Measurements from ENCODE around the gene IKZF3. TPM values are rescaled to one million over a fixed set of nuclear protein-coding genes. Genes with fewer than 3 reads are reported as not detected.
A peak's percentile ranks its signal among the peaks of the same experiment; 100 is the strongest.
"Not testable (repeated sequence)": the region's sequence is repeated elsewhere in the genome, so short reads cannot be mapped to it uniquely, and the experiment has no call there.

Gene IKZF3
- total RNA-seq, 6 experiments from 2014 or later: 0.22 to 1.9 (median 0.92) TPM

- no peak overlapping the region for H3K4me3 ChIP-seq
- no peaks in the 10 kb centered on the region for H3K27me3 ChIP-seq
- no peaks in the 10 kb centered on the region for H3K4me1 ChIP-seq
- H3K36me3 ChIP-seq: peaks cover 0 to 9% (median 2%) of the 10 kb centered on the region in 4 donors
- ATAC-seq: no peak
- intact Hi-C loops (cut with DNase I): no loop called here
- no peak for TF ChIP-seq POLR2A (IDR thresholded peaks at IDR 0.05)
- TF ChIP-seq, protein P1, sequence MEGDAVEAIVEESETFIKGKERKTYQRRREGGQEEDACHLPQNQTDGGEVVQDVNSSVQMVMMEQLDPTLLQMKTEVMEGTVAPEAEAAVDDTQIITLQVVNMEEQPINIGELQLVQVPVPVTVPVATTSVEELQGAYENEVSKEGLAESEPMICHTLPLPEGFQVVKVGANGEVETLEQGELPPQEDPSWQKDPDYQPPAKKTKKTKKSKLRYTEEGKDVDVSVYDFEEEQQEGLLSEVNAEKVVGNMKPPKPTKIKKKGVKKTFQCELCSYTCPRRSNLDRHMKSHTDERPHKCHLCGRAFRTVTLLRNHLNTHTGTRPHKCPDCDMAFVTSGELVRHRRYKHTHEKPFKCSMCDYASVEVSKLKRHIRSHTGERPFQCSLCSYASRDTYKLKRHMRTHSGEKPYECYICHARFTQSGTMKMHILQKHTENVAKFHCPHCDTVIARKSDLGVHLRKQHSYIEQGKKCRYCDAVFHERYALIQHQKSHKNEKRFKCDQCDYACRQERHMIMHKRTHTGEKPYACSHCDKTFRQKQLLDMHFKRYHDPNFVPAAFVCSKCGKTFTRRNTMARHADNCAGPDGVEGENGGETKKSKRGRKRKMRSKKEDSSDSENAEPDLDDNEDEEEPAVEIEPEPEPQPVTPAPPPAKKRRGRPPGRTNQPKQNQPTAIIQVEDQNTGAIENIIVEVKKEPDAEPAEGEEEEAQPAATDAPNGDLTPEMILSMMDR (IDR thresholded peaks at IDR 0.05): no peak
- no peaks in the 10 kb centered on the region for H3K9me3 ChIP-seq
- DNase-seq: no peak
- no peak overlapping the region for H3K27ac ChIP-seq
Observed at GRCh38 chr17:39899215-39899614, 35.1 kb upstream of the IKZF3 start.

- DNase-seq (no peak), ATAC-seq (no peak)
- intact Hi-C loops (cut with DNase I): no loop called here
- no peaks in the 10 kb centered on the region for H3K36me3 ChIP-seq
- no peaks in the 10 kb centered on the region for H3K9me3 ChIP-seq
- no peaks in the 10 kb centered on the region for H3K4me1 ChIP-seq
- 91% methylated on average over 4 of the region's 4 CpGs for WGBS (ENCODE audit: insufficient coverage, low coverage, low lambda C conversion rate, missing lambda C conversion rate)
- no peak overlapping the region for H3K4me3 ChIP-seq
- no peaks in the 10 kb centered on the region for H3K27me3 ChIP-seq
- TF ChIP-seq, protein P1 (IDR thresholded peaks at IDR 0.05): no peak
- no peak overlapping the region for H3K27ac ChIP-seq
Observed at GRCh38 chr17:39898088-39898487, 34.0 kb upstream of the IKZF3 start.

GRCh38 chr17:39894681-39895376, 30.7 kb upstream of the IKZF3 start:
- intact Hi-C loops (cut with DNase I): no loop called here
- ATAC-seq: no peak
- WGBS (ENCODE audit: insufficient coverage, low coverage, low lambda C conversion rate, missing lambda C conversion rate): 25% methylated on average over 3 of the region's 3 CpGs

DNA sequence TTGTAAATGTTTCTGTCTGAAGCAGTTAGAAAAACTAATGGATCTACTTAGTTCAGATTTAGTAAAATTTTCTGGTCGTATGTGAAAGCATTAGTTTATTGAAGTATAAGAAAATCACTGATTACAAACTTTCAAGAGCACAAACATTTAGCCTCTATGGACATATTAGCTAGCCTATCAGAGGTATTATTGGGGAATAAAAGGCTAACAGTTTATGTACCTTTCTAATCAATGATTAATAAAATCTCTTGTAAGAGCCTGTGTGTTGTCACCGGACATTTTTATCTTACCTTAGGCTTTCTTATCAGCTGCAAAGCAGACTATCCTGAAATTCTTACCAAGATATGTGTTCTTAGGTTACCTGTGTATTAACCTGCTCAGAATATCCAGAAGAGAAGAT, 25.1 kb upstream of the IKZF3 start:
- TF ChIP-seq, protein P1 (IDR thresholded peaks at IDR 0.05): no peak
- TF ChIP-seq POLR2A (IDR thresholded peaks at IDR 0.05): no peak
- DNase-seq (no peak), ATAC-seq (peak; percentile 34 to 64 (median 49))
- H3K27ac ChIP-seq: no peak overlapping the region
- no peak overlapping the region for H3K4me3 ChIP-seq
- H3K36me3 ChIP-seq: no peaks in the 10 kb centered on the region
- no peaks in the 10 kb centered on the region for H3K9me3 ChIP-seq
- no peaks in the 10 kb centered on the region for H3K4me1 ChIP-seq
- intact Hi-C loops (cut with DNase I): no loop called here
- WGBS (ENCODE audit: insufficient coverage, low coverage, low lambda C conversion rate, missing lambda C conversion rate): 16% methylated on average over 2 of the region's 2 CpGs
- no peaks in the 10 kb centered on the region for H3K27me3 ChIP-seq

More at GRCh38 chr17:39894681-39895376, 30.7 kb upstream of the IKZF3 start:
- no peaks in the 10 kb centered on the region for H3K4me1 ChIP-seq
- TF ChIP-seq, protein P1 (IDR thresholded peaks at IDR 0.05): no peak
- TF ChIP-seq POLR2A (IDR thresholded peaks at IDR 0.05): no peak
- H3K27ac ChIP-seq: no peak overlapping the region
- no peak for DNase-seq
- H3K36me3 ChIP-seq: no peaks in the 10 kb centered on the region
- no peaks in the 10 kb centered on the region for H3K9me3 ChIP-seq
- no peaks in the 10 kb centered on the region for H3K27me3 ChIP-seq
- H3K4me3 ChIP-seq: no peak overlapping the region

DNA sequence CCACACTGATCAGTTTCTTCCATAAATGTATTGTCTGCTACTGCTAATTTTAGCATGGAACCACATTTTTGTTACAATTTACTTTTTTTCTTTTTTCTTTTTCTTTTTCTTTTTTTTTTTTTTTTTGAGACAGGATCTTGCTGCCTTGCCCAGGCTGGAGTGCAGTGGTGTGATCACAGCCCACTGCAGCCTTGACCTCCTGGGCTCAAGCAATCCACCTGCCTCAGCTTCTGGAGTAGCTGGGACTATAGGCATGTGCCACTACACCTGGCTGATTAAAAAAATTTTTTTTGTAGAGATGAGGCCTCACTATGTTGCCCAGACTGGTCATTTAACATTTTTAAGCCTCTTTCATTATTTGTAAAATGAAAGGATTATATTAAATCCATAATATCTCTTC, 23.0 kb upstream of the IKZF3 start:
- no peak overlapping the region for H3K27ac ChIP-seq
- H3K4me1 ChIP-seq: no peaks in the 10 kb centered on the region
- TF ChIP-seq, protein P1 (IDR thresholded peaks at IDR 0.05): no peak
- TF ChIP-seq POLR2A (IDR thresholded peaks at IDR 0.05): no peak
- intact Hi-C loops (cut with DNase I): no loop called here
- no peak for DNase-seq
- H3K9me3 ChIP-seq: no peaks in the 10 kb centered on the region
- no peaks in the 10 kb centered on the region for H3K27me3 ChIP-seq
- H3K4me3 ChIP-seq: no peak overlapping the region
- no peaks in the 10 kb centered on the region for H3K36me3 ChIP-seq
- no peak for ATAC-seq

- H3K4me1 ChIP-seq; ATAC-seq; H3K4me3 ChIP-seq; DNase-seq; H3K27ac ChIP-seq; H3K36me3 ChIP-seq; intact Hi-C loops (cut with DNase I); H3K9me3 ChIP-seq; H3K27me3 ChIP-seq: not testable (repeated sequence)
- WGBS (ENCODE audit: insufficient coverage, low coverage, low lambda C conversion rate, missing lambda C conversion rate): 68% methylated on average over 3 of the region's 5 CpGs
Observed at GRCh38 chr17:39886102-39886501, 22.0 kb upstream of the IKZF3 start.

Data from right lobe of liver (tissue), 6 donors.